CD4-positive, alpha-beta T cell treated with Interleukin-17A for 1 hour (primary cell): ENCODE data around the gene INMT.

Experiments used
- DNase-seq: peaks from one replicate; pipeline ENCODE4 v3.0.0-alpha.2; 2020

Gene INMT

DNA sequence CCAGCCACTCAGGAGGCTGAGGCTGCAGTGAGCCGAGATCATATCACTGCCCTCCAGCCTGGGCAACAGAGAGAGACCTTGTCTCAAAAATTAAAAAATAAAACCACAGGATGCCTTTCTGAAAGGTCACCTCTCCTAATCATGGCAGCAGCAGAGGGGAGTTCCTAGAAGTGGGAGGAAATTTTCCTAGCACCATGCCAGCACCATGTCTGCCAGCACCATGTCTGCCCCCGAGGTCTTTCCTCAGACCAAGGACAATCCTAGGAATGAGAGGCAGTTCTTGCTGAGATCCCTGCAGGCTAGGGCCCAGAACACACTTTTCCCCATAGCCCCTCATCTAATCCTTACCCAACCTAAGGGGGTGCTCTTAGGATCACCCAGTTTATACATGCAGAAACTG is 22.3 kb upstream of the INMT start:
- DNase-seq, result no peak

DNA sequence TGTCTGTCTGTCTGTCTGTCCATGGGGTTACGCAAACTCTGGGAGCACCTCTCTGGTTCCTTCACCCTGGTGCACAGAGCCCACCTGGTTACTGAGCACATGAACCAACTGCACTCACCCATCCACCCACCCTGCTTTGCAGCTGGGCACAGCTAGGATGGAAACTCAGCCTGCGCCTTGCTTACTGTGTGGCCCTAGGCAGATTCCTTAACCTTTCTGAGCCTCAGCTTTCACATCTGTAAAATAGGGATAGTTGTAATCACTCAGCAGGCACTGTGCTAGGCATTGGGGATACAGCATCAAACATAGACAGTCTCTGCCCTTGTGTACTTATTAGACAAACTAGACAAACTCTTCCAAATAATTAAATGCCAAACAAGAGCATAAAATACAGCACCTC is 21.8 kb upstream of the INMT start:
- no peak for DNase-seq

DNA sequence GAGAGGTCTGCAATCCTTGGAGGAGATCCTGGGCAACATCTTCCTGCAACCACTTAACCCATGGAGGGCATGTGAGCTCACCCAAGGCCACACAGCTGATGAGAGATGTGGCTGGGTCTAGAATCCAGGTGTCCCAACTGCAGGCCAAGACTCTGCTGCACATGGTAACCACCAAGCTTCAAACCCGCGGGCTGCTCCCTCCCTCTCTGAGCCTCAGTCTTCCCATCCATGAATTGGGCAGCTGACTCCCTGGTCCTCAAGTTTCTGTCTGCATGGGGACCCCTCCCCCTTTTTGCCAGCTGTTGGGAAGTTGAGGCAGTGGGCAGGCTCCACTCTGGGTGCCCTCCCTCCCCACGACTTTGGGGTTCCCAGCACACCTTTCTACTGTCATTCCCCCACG is 20.9 kb upstream of the INMT start:
- DNase-seq, result no peak

DNA sequence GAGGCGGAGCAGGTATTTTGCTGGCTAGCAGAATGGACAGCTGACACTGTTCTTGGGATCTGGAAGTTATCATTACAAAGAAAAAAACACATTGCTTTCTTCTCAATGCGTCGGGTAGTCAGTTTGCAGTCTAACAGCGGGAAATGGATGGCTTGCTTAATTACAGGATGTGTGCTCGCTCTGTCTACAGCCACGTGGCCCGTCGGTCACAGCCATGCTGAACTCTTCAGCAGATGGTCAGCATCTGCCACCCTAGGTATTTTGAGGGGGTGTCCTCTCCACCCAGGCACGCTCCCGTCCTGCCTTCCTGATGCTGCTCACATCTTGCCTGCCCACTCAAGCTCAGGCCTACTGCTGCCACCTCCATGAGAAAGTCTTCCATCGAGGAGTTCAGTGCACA is 20.4 kb upstream of the INMT start:
- no peak for DNase-seq

DNA sequence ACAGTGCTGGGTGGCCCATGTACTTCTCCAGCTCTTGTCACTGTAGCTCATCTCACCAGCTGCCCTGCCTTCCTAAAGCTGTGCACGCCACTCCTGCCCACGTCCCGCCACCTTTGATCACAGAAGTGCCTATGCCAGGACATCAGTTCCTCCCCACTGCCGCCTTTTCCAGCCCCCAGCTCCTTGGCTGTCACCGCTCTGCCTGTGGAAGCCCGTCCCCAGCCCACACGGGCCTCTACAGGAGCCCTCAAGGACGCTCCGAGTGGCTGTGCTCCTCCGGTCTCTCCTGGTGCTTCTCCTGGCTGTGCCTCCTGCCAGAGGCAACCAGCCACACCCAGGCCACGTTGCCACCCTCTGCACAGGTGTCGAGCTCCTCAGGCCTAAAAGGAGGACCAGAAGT is 19.3 kb upstream of the INMT start:
- no peak for DNase-seq

DNA sequence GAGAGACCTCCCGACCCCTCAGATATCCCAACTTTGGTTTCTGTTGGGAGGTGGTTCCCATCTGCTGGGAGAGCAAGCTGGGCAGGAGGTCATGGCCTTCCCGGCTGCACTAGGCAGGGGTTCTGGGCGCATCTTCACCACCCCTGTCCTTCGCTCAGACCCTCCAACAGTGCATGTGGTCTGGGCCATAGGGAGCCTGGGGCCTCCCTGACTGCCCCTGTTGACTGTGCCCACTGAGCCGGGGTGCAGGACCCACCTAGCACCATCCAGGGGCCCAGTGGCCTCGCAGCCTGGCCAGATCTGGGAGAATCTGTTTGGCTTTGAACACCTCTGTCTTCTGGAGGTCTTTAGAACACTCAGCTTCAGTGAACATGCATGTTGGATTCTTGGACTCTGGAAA is 18.7 kb upstream of the INMT start:
- no peak for DNase-seq

DNA sequence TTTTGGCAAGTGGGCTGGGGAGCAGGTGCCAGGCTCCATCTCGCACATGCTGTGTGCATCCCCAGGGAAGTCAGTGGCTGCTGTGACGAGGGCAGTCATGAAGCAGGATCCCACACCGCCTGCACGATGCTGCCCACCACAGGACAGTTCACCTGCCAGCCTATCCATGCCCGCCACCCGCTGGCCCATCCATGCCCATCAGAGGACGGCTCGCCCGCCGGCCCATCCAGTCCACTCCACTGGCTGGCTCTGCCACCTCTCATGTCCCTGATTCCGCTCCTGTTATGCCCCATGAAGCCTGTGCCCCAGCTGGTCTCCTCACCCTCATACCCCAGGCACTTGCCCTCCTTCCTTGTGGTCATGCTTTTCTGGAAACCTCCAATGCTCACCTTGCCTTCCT is 18.2 kb upstream of the INMT start:
- DNase-seq, result no peak

DNA sequence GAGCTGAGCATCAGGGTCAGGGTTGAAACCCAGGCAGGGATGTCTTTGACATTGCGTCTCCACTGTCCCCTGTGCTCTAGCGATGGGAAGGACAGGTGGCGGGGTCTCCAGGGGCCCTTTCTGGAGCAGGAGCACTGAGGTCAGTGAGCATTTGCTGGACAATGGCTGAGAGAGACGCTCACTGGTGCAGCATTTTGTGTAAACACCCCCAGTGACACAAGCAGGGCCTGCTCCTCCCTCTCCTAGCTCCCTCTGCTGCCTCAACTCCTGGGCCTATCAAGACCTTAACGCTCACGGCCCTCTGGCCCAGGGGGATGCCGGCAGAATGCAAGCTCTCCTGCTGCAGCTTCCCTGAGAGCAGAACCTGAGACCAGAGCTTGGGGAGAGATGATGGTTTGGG is 17.4 kb upstream of the INMT start:
- no peak for DNase-seq

DNA sequence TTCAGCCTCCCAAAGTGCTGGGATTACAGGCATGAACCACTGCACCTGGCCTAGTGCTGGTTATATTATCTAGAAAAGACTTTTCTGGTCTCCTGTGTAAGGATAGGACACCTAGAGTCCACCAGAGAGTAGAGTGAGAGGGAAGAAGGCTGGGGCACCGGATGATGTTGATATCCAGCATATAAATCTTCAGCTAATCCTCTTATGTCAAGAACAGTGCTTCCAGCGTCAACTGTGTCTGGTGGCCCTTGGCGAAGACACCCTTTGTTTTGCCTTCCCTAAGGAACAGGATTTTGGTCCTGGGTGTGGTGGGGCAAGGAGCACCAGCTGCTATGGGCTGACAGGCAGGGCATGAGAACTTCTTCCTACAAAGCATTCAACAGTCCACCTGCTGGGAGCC is 16.3 kb upstream of the INMT start:
- DNase-seq, result no peak

DNA sequence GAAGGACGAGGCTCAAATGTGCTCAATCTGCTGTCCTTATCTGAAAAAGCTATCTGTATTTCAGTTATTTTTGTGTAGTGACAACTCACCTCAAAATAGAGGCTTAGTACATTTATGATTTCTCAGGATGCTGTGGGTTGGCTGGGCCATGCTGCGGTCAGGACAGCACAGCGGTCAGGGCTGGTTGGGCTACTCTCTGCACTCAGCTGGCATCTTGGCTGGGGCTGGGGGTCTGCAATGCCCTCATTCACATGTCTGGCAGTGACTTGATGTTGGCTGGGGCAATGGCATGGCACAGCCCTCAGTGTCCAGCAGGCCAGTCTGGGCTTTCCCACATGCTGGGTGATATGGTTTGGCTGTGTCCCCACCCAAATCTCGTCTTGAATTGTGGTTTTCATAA is 15.6 kb upstream of the INMT start:
- DNase-seq, result no peak

DNA sequence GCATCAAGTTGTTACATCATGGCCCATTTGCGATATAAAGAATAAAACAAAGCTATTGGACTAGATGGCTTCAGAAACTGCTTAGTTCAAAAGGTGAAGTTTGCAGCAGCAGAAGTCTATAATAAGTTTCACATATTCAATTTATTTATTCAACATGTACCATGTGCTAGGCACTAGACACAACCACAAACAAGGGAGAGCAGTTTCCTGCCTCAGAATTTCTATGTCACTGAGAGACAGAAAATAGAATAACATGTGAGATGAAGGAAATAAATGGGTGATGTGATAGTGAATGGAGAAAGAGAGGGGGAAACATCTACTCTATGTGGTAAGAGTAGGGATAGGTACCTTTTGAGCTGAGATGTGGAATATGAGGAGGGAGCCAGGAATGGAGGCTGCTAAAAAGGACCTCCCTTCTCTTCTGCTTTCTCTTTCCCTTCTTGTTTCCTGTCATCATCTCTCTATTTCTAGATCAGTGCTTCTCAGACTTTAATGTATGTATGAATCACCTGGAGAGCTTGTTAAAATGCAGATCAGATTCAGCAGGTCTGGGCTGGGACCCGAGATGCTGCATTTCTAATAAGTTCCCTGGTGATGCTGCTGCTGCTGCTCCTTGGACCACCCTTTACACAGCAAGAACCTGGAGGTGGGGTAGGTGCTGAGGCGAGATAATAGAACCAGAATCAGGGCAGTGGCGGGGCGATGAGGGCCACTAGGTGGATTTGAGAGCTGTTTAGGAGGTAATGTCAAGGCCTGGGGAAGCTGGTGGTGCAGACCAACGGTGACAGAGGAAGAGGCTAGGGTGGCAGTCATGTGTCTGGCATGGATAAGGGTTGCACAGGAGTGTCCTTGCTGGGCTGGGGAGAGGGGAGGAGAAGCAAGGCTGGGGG is 13.7 kb upstream of the INMT start:
- DNase-seq, result peak; percentile 23

DNA sequence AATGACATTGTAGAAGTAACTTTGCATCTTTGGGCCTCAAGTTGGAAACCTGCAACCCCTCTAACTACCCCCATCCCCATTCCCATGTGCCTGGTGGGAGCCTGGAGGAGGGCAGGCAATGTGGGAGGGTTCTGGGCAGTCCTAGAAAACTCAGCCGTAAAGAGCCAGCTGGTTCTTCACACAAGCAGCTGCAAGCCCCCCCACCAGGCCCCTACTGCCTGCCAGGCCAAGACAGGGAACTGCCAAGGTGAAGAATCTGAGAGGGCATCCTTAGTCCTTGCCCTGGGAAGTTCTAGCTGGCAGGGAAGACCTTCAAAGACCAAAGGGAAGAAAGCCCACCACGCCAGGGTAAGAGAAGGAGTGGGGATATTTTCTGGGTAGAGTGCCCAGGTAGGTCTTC is 12.2 kb upstream of the INMT start:
- DNase-seq, result no peak

DNA sequence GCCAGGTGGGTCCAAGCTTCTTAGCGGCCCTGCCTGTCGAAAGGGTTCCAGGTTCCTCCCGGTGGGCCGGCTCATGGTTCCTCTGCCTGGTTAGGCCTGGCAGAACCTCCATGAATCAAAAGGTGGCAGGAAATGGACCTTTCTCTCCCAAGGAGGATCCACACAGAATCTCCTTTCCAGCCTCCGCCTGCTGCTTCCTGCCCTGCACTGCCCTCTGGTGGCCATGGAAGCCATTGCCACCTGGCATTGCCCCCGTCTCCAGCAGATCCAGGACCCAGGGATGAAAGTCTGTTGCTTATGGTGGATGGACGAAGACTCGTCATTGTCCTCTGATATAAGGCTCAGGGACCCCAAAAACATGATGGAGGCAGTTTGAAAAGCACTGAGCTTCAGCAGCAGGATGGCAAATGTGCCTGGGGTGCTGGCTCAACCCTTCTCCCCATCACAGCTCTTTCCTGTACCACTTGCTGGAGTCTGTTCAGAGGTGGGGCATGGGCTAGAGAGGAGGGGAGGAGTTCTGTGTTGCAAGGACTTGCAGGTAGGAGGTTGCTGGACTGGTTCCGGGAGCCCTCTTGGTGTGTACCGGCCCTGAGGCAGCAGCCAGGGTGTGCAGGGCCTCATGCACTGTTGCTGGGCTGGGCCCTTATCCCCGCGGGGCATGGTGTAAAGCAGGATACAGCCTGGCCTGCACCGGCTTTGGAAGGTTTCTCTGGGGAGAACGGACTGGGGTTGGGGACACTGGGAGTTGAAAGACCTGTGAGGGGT is 11.3 kb upstream of the INMT start:
- DNase-seq, result peak; percentile 77

DNA sequence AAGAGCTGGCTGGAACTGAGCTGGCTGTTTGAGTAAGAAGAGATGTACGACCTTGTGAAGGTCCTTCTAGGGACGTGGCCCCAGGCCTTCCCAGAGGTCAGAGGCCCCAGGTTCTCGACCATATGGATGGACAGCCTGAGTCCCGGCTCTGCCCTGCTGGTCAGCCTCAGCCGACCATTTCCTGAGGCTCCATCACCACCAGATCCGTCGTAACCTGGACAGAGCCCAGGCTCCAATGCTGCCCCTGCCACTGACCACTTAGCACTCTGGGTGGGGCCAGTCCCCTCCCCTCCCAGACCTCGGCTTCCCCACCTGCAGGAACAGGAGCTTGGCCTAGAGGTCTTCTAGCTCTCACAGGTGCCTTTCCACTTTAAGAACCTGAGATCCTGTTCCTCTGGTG is 10.6 kb upstream of the INMT start:
- DNase-seq, result no peak

DNA sequence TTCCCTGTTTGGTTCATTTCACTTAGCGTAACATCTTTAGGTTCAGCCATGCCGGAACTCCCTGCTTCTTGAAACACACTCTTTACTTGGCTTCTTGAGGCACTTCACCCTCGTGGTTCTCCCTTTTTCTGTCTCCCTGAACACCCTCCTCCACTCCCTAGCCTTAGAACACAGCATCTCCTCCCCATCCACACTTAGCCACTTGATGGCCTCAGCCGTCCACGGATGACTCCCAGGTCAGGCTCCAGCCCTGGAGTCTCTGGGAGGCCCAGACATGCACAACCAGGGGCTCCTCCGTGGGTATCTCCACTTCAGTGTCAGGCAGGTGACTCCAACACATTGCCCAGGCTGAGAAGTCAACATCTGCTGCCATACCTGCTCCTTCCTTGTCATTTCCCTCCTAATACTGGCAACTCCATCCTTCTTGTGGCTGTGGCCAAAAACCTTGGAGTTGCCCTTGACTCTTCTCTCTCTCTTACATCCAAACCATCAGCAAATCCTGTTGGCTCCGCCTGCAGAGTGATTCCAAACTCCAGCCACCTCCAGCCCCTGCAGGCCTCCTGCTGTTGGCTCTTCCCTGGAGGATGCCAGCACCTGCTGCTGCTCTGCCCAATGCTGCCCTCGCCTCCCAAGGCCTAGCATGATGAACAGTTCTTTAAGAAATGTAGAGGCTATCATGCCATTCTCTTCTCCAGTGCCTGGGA is 8.4 kb upstream of the INMT start:
- no peak for DNase-seq

DNA sequence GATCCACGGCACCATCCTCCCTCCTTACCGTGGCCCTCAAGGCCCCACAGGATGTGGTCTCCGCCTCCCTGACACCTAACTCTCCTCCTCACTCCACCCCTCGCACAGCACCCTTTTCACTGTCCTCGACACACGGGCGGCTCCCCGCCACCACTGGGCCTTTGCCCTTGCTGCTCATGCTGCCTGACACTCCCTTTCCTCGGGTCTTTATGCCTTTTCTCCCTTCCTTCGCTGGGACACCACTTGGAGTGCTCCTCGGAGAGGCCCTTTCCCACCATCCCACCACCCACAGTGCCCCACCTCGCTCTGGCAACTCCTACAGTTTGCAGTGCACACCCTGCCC is 7.9 kb upstream of the INMT start:
- peak; percentile 13 for DNase-seq

DNA sequence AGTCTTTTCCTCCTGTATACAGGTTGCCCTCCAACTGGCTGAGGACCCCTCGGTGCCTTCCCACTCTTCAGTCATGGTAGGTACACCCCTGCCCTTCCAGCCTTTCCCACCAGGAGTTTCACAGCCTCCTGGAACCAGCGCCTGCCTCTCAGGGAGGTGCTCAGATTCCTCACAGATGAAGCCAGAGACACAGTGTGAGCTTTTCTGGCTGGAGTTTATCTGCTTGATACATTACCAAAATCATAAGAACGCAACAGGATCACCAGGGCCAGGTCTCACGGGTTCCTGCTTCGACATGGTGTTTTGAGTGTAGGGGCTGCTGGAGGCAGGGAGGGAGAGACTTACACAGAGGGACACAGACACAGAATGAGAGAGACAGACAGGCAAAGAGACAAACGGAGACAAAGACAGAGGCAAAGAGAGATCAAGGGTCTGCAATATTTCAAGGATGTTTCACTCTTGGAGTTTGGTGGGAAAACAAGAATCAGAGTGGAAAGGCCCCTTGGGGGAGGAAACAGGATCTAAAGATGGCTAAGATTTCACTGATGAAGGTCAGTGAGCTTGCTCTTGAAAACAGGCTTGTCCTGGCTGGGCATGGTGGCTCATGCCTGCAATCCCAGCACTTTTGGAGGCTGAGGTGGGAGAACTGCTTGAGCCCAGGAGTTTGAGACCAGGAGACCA is 6.5 kb upstream of the INMT start:
- DNase-seq, result no peak

DNA sequence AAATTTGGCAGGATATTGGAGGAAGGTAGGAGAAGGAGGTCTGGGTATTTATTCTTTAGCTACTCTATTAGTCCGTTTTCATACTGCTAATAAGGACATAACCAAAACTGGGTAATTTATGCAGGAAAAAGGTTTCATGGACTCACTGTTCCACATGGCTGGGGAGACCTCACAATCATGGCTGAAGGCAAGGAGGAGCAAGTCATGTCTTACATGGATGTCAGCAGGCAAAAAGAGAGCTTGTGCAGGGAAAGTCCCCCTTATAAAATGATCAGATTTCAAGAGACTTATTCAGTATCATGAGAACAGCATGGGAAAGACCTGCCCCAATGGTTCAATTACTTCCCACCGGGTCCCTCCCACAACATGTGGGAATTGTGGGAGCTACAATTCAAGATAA is 1.9 kb upstream of the INMT start:
- DNase-seq, result no peak

DNA sequence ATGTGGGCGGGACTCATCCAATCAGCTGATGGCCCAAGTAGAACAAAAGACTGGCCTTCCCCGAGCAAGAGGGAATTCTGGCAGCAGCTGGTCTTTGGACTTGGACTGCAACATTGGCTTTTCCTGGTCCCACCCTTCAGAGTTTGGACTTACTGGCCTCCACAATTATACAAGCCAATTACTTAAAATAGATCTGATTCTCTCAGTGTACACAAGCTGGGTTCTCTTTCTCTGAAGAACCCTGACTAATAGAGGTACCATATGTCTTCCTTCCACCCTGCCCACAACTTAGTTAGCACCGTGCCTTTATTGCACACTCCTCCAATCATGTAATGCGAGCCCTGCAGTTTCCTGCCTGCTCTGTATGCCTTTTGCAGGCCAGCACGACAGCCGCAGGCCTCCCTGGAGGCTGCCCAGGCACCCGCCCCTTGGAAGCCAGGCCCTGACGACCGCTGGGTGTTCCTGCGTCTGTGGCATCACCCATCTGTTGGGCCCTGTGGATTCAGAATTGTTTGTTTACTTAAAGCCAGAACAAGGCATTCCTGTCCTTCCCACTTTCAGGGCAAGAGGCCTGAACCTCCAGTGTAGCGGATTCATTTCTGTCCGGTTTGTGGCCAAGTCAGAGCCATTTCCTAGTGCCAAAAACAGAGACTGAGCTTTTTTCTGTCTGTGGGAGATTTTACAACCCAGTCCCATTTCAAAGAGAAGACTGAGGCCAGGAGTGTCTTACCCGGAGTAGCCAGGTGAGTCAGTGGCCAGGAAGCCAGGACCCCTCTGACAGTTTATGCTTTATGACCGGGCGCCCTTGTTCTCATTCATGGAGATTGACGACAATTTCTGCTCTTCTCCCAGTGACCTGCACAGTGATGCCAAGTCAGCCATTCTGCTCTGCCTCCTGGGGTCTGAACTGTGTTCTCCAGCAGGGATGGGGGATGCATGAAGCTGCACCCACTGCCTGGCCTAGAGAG is 968 bp upstream of the INMT start:
- no peak for DNase-seq

DNA sequence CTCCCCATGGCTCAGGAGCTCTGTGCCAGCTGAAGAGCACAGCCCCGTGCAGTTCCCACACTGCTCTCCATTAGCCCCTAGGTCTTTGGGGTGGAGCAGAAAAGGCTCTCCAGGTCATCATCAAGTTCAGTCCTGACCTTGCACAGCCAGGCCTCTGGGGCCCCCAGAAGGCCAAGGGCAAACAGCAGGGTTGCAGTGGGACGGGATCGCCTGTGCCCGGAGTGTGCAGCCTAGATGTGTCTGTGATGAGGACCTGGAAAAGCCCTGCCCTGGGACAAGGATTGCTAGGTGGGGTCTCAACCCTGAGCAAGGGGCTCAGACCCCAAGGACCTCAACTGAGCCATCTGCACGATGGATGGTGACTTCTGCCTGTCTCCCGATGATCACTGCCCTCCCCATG is 549 bp downstream of the INMT start:
- no peak for DNase-seq

DNA sequence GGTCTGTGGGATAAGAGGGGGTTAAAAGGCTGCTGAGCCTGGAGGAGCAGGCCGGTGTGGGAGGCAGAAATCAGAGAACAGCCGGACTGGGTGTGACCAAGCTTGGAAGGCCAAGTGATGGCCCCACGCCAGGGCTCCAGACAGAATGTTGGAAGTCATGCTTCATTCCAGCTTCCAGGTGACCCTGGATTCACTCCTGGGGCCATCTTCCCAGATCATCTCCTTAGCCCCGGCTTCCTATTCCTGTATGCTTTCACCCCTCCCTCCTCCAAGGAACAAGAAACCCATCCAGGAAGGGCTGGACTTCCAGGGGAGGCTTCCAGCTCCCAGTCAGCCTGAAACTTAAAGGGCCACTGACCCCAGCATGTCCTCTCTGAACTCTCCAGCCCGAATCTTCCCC is 1.0 kb downstream of the INMT start:
- no peak for DNase-seq

DNA sequence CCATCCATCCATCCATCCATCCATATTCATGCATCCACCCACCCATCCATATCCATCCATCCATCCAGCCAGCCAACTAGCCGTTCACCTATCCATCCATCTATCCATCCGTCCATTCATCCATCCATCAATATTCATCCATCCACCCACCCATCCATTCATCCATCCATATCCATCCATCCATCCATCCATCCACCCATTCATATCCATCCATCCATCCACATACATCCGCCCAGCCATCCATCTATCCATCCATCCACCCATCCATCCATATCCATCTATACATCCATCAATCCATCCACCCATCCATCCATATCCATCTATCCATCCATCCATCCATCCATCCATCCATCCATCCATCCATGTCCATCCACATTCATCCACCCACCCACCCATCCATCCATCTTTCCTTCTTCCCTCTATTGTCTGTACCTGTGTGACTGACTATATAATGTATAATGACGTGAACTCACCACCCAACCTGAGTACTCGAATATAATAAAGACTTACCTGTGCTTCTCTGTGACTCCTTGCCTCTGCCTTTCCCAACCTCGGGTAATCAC is 2.5 kb downstream of the INMT start:
- no peak for DNase-seq
